GM18499 (cell line): ENCODE data around the gene TRIM44.
"Not testable (repeated sequence)": the region's sequence is repeated elsewhere in the genome, so short reads cannot be mapped to it uniquely, and the experiment has no call there.

ENCODE experiments used
- ATAC-seq: cut with Tn5 transposase; IDR thresholded peaks from one replicate; pipeline ENCODE4 v1.9.1; 2021; ENCODE audit warnings: moderate number of reproducible peaks; ENCODE audit not compliant: insufficient read depth, unreplicated experiment

Gene TRIM44

GRCh38 chr11:35667257-35667656 is 4.7 kb downstream of the TRIM44 start:
- no peak for ATAC-seq

GRCh38 chr11:35668350-35668749 is 5.8 kb downstream of the TRIM44 start:
- ATAC-seq = not testable (repeated sequence)

DNA sequence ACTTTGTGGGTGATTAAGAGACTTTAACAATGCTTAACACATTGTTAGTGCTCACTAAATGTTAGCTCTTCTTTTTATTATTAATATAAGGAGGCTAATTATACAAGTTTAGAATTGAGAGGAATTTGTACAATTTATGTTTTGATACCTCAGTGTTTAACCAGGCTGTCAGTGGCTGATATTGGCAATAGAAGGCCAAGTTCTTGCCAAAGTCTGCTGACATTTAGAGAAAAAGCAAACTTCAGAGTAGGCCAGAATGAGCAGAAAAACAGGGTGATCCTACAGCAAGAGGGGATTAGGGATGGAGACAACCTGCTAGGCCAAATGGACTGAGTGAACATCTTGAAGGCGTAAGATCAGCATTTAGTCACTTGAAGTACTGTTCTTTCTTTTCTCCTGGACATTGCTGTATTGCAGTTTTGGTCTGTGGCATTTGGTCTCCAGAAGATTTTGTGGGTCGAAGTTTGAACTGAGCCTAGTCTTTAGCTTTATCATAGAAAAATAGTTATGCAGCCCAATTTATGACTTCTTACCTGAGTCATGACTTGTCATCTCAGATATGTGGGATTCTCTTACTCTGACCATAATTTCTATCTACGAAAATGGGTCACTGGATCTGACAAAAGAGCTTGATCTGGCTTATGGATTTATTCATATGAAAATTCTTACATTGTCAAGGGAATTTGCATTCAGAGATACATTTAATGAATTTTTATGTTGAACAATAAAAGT is 9.0 kb downstream of the TRIM44 start:
- no peak for ATAC-seq

GRCh38 chr11:35672608-35673007 is 10.0 kb downstream of the TRIM44 start:
- ATAC-seq = no peak

- no peak for ATAC-seq
Measured at GRCh38 chr11:35675901-35676610, 13.5 kb downstream of the TRIM44 start.

DNA sequence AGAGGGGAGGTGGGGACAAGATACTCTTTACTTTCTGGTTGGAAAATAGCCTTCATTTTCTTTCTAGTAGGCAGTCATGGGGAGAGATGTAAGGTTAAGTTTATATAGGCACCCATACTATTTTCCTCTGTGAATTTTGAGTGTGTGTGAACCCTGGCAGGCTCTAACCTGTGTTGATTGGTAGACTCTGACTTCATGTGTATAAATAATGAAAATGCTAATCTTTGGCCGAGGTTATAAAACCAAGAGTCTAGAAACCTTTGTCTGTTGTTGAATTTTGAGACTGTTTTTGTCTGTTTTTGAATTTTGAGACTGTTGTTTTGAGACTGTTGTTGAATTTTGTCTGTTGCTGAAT is 14.0 kb downstream of the TRIM44 start:
- no peak for ATAC-seq

GRCh38 chr11:35677904-35678303 is 15.3 kb downstream of the TRIM44 start:
- no peak for ATAC-seq

- no peak for ATAC-seq
Measured at GRCh38 chr11:35678471-35678870, 15.9 kb downstream of the TRIM44 start.

- ATAC-seq = no peak
Measured at GRCh38 chr11:35678975-35679374, 16.4 kb downstream of the TRIM44 start.

- no peak for ATAC-seq
Measured at GRCh38 chr11:35680506-35680905, 17.9 kb downstream of the TRIM44 start.

GRCh38 chr11:35681163-35681767 is 18.7 kb downstream of the TRIM44 start:
- ATAC-seq = no peak

- ATAC-seq = no peak
Measured at GRCh38 chr11:35682230-35683173, 19.9 kb downstream of the TRIM44 start.

DNA sequence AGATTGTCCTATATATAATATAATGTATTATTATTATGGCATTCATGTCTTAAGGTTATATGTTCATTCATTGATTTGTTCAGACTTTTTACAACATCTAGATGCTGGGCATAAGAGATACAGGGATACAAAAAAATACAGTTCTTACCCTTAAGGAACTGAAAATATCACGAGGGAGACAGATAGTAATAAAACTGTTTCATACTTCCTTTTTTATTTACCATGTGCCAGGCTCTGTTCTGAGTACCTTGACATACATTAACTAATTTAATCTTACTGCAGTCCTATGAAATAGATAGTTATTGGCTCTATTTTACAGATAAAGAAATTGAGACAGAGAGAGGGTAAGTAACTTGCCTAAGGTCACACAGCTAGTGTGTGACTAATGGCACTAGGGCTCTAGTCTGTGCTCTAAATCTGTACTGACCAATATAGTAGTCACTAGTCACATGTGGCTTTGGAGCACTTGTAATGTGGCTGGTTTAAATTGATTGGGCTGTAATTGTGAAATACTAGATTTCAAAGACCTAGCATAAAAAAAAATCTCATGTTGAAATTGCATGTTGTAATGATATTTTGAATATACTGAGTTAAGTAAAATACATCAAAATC is 21.3 kb downstream of the TRIM44 start:
- peak; percentile 62 for ATAC-seq

DNA sequence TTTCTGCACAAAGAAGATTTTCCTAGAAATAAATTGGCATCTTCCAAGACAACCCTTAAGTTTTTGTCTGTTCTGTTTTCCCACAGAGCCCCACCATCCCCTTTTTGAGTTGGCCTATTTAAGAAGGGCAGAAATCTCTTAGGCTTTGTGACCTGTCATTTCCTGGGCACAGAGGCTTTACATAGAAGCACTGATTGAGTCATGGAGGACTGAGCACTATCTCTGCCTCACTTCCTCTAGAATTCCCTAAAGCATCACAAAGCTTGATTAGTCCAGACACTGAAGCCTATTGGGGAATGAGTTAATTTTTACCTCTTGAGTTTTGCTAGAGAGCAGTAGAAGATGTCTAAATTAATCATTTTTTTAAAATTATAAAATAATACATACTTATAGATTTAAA is 25.4 kb downstream of the TRIM44 start:
- no peak for ATAC-seq

DNA sequence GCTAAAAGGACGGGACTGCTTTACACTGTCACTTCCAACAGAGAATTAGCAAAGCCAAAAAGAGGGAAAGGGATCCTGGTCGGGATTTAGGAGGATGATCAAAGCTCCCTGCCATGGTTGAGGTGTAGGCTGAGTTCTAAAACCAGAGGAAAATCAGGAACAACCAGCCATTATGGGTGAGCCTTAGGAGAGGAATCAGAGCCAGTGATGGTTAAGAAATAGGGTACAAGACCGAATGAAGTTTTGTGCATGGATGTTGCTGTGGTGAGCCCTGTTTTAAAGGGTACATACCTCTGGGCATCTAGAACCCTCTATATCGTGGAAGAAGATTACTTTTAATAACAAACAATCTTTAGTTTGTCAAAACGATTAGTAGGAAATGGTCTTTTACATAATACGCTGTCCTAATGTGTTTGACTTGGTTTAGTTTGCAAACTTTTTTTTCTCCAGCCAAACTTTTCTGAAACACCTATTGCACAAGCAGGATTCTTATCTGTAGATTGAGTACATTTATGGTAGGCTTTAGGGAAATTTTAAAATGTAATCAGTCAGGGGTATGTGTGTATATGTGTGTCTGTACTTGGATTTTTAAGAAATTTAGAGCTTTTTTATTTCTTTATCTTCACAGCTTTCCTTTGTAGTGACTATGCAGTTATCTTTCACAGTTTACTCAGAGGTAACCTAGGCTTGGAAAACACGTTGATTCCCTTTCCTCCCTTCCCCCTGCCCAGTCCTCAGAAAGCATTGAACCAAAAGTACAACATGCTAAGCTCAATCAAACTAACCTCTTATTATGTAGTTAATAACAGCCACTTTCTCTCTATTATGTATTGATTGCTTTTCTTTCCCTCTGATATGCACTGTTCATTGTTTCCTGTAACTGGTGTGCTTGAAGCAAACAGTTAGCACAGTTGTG is 26.8 kb downstream of the TRIM44 start:
- no peak for ATAC-seq

GRCh38 chr11:35702126-35702525 is 39.6 kb downstream of the TRIM44 start:
- ATAC-seq = no peak

DNA sequence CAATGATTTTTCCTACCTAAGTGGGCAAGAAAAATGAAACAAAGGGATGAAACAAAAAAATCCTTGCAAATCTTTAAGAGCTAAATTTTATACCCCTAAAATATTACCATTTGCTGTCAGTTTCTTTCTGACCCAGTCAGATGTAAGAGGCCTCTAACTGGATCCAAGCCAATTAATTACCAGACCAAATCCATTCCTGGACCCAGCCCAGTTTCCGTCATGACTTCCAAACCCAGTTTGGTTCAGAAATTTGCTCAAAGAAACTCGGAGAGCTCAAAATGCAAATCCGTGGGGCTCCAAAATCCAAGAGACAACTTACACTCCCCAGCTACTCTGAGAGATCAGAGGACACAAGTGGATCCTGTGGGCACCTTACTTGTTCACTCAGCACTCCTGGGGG is 46.8 kb downstream of the TRIM44 start:
- ATAC-seq = no peak

DNA sequence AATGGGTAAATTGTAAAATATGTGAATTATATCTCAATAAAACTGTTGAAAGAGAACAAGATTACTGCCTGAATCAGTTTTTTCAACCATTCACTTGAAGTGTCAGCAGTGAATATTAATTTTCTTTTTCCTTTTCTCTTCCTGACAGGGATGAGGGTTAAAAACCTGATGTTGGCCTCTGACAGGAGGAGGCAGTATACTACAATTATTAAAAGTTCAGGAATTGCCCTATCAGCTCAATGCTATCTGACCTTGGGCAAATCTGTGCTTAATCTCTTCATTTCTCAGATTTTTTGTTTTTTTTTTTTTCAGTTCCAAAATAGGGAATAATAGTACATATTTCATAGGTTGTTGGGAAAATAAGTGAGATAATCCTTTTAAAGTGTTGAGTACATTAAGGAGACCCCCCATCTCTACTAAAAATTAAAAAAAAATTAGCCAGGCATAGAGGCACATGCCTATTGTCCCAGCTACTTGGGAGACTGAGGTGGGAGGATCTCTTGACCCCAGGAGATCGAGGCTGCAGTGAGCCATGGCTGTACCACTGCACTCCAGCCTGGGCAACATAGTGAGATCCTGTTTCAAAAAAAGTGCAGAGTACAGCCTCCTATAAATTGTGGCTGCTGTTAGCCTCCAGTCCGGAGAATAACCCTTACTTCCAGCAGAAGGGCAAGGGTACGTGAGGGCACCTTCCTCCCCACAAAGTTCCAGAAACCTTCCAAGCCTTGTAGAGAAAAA is 48.8 kb downstream of the TRIM44 start:
- no peak for ATAC-seq
